GM11168 (cell line): ENCODE measurements around the gene PDIK1L.

Experiments
- in situ Hi-C: fragments of 300-500 bp; cut with MboI; formaldehyde crosslinking; loops from one replicate; pipeline ENCODE4 v1.12.0; 2022; ENCODE audit warnings: low sequenced_read_pairs; ENCODE audit not compliant: unreplicated experiment

PDIK1L gene

GRCh38 chr1:26111530-26112406, at the start of gene PDIK1L:
Gene PDIK1L, plus strand, starts transcription at chr1:26111824. Its CDS starts 2,485 bp downstream, at chr1:26114309.
- in situ Hi-C loops = no loop called here

GRCh38 chr1:26064553-26064952, 47.1 kb upstream of the PDIK1L start:
- in situ Hi-C loops = no loop called here

DNA sequence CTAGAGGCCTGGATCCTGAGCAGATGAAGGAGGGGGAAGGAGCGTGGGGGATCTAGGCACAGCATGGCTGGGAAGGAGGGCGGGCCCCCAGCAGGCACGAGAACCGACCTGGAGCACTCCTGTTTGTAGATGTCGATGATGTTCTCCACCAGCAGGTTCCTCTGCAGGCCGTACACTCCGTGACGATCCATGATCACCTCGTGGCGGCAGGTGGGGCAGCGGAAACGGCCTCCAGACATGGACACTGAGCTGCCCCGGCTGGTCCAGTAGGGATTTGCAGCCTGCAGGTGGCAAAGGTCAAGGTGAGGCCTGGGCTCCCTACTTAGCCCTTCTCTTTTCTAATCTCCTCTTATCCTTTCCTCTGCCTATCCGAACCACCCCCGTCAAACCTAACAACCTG, 45.5 kb upstream of the PDIK1L start:
- in situ Hi-C loops = no loop called here

GRCh38 chr1:26066857-26067256, 44.8 kb upstream of the PDIK1L start:
- in situ Hi-C loops = no loop called here

GRCh38 chr1:26067432-26067911, 44.2 kb upstream of the PDIK1L start, which contains the start of gene TRIM63:
Gene TRIM63, minus strand, starts transcription at chr1:26067630. Its CDS starts 136 bp downstream, at chr1:26067494.
- in situ Hi-C loops = no loop called here

- in situ Hi-C loops = no loop called here
These were observed 41.7 kb upstream of the PDIK1L start for GRCh38 chr1:26069941-26070295.

- in situ Hi-C loops = no loop called here
These were observed 41.2 kb upstream of the PDIK1L start for GRCh38 chr1:26070296-26070962.

DNA sequence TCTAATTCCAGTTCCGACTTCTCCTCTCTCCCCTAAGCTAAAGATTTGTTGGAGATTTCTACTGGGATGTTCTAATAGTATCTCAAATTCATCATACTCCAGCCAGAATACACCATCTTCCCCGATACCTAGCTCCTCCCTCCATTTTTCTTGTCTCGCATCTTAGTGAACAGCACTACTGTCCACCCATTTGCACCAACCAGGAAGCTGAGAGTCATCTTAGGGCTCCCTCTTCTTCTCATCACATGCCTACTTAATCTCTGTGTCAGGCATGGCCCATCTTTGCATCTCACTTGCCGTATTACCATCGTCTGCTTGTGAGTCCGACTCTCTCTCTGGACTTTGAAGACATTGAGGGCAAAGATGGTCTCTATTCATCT, 40.7 kb upstream of the PDIK1L start:
- in situ Hi-C loops = no loop called here

DNA sequence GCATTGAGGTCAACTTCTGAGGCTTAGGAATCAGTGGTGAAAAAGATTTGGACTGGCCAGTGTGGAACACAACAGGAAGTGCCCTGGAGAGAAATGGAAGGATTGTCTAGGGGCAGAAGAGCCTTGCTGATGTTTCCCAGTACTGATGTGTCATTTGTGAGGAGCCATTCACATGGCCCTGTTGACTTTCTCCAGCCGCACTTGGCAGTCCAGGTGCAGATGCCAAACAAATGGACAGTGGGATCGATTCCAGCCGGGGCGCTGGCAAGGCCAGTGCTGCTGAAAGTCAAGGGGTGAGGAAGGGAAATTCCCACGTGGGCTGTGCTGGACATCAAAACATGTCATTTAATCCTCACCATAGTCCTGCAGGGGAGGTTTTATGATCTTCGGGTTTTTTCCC, 39.3 kb upstream of the PDIK1L start:
- in situ Hi-C loops = no loop called here

DNA sequence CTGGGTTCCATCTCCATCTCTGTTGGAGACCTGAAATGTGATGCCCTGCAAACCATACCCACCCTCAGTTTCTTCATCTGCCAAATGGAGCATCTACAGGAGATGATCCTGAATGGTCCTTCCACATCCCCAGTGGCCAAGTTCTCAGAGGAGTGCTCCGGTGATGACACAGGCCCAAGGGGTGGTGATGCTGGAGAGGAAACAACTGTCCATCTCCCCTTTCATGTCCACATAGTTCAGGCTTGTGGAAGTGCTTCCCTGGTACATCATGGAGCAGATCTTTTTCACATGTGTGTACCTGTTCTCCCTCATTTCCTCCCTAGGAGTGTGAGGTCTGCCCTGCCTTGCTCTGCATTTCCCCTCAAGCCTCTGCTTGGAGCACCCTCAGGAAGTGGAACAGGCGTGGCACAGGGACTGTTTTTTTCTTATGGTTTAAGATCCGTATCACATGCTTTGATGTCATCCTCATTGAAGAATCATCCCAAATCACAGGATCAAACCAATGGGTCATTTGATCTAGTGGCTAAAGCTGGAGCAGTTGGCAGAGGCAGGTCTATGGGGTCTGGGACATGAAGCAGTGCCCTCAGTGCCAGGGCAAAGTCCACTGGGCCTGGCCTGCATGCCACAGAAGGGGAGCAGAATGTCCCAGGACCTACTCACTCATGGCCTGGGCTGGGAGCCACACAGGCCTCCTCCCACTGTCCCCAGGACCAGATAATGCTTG, 36.0 kb upstream of the PDIK1L start:
- in situ Hi-C loops = loop anchor here (5.0 kb wide), 1 partner anchor 33 kb away; no protein-coding TSS in a partner anchor

- in situ Hi-C loops = loop anchor here (5.0 kb wide), 1 partner anchor 35 kb away; no protein-coding TSS in a partner anchor
These were observed 34.1 kb upstream of the PDIK1L start for GRCh38 chr1:26077524-26077923.

DNA sequence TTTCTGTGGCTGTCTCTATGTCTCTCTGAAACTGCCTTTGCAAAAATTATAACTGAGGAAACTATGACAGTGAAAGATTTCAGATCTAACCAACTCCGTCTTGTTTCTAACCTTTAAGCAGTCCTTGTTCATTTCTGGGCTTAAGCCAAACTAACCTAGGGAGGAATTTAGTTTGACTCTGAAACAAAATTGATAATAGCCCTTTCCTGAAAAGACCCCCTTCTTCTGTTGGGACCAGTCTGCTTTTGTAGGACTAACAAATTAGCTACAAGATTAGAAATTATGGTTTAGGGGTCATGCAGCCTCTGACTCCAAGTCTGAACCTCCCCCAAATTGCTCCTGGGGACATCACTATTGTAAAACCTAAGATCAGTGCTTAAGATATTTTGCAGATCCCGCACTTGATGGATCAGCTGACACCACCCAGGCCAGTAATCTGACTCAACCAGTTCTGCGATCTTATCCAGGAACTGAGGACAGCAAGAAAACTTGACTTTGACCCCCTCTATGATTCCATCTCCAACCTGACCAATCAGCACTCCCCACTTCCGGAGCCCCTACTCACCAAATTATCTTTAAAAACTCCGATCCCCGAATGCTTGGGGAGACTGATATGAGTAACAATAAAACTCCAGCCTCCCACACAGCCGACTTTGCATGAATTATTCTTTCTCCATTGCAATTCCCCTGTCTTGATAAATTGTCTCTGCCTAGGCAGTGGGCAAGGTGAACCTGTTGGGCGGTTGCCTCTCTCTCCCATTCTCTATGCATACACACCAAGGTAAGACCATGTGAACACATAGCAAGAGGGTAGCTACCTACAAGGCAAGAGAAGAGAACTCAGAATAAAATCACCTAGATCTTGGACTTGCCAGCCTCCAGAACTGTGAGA, 33.1 kb upstream of the PDIK1L start:
- in situ Hi-C loops = loop anchor here (5.0 kb wide), 1 partner anchor 36 kb away; no protein-coding TSS in a partner anchor

DNA sequence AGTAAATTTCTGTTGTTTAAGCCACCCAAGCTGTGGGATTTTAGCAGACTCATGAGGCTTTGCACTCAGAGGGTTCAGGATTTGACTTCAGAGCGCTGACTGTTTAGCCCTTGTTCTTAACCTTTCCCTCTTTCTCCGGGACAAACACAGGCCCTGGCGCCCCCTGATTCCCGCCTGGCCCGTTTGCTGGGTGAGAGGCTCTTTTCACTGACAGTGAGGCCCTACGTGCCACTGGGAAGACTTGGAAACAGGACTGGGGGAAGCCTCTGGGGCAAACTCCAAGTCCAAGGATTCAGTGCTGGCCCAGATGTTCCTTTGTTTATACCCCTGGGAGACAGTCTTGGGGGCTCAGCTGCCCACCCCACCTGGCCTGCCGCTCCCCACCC, 32.5 kb upstream of the PDIK1L start:
- in situ Hi-C loops = loop anchor here (5.0 kb wide), 1 partner anchor 37 kb away; no protein-coding TSS in a partner anchor

- in situ Hi-C loops = loop anchor here (5.0 kb wide), 1 partner anchor 38 kb away; no protein-coding TSS in a partner anchor
These were observed 31.4 kb upstream of the PDIK1L start for GRCh38 chr1:26079960-26080814.

- in situ Hi-C loops = no loop called here
These were observed 30.2 kb upstream of the PDIK1L start for GRCh38 chr1:26081267-26082019.

- in situ Hi-C loops = no loop called here
These were observed 29.6 kb upstream of the PDIK1L start for GRCh38 chr1:26082020-26082350.

DNA sequence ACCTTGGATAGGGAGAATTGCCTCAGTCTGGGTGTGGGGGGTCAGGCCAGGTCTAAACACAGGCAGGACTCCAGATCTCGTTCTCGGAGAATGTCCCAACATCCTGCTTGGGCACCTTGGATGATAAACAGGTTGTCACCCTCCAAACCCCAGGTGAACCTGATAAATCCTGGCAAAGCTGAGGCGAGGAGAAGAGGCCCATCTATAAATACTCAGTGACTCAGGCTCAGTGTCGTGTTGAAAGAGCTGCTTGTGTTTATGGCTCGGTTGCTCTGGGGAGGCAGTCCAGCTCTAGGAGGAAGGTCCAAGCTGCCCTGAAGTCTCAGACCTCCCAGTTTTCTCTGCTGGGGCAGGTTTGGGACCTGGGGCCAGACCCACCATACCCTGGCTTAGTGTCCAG, 28.4 kb upstream of the PDIK1L start:
- in situ Hi-C loops = no loop called here

DNA sequence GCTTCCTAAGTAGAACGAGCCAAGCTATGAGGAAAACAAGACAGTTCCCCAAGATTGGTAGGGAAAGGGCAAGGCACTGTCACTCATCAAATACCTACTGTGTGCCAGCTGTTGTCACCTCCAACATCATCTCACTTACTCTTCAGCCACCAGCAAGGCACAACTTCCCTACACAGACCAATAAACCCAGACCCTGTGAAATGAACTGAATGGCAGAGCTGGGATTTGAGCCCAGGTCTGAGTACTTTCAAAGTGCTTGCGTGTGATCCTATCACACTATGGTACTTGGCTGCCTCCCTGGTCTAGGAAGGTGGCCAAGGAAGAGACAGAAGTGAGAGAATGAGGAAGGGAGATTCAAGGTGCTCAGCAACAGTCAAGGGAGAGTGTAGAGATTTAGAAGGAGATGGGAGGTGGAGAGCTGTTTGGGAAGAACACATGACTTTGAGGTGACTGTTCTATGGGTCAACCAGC, 27.5 kb upstream of the PDIK1L start:
- in situ Hi-C loops = no loop called here
